Dendritic cell treated with granulocyte-macrophage colony-stimulating factor and Interleukin-4, amounts not matched to agents 40 ng/mL and 50 ng/mL, for 4 days (primary cell): ENCODE measurements around the gene FA2H.

Source experiments
- H3K27ac Mint-ChIP-seq: one replicate; pipeline ENCODE4 v1.8.0; 2022; ENCODE audit warnings: mild to moderate bottlenecking, mixed read lengths
- H3K27me3 Mint-ChIP-seq: one replicate; pipeline ENCODE4 v1.8.0; 2022; ENCODE audit warnings: mild to moderate bottlenecking, mixed read lengths
- H3K36me3 Mint-ChIP-seq: one replicate; pipeline ENCODE4 v1.8.0; 2022; ENCODE audit warnings: low read depth, mixed read lengths
- H3K4me1 Mint-ChIP-seq: one replicate; pipeline ENCODE4 v1.8.0; 2022; ENCODE audit warnings: low read depth, mixed read lengths
- H3K4me3 Mint-ChIP-seq: one replicate; pipeline ENCODE4 v1.8.0; 2022; ENCODE audit warnings: mild to moderate bottlenecking, moderate library complexity, mixed read lengths
- H3K9me3 Mint-ChIP-seq: one replicate; pipeline ENCODE4 v1.8.0; 2022; ENCODE audit warnings: mixed read lengths
- intact Hi-C: fragments of 100-400 bp; cut with micrococcal nuclease; formaldehyde crosslinking; loops from one replicate; pipeline ENCODE4 v1.15.0; 2022

Gene FA2H

DNA sequence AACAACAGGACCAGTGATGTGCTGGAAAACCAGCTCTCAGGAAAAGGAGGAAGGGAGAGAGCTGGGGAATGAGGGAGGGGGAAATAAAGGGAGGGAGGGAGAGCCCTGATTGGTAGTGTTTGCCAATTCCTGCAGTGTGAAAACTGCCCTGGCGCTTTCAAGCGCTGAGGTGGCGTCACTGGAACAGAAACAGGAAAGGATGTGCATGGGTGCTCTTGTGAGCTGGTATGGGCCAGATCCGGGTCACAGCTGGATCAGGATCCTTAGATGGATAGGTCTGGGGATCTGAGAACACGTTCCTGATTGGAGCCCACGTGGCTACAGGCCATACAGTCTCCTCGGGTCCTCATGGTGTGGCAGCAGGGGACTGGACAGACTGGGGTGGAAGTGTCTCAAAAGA, 57.3 kb downstream of the FA2H start:
- peaks cover 13% of the 10 kb centered on the region for H3K4me1 Mint-ChIP-seq
- no peak overlapping the region for H3K27ac Mint-ChIP-seq
- H3K36me3 Mint-ChIP-seq: no peaks in the 10 kb centered on the region
- no peak overlapping the region for H3K4me3 Mint-ChIP-seq
- intact Hi-C loops: no loop called here
- no peaks in the 10 kb centered on the region for H3K9me3 Mint-ChIP-seq
- H3K27me3 Mint-ChIP-seq: peaks cover 7% of the 10 kb centered on the region

DNA sequence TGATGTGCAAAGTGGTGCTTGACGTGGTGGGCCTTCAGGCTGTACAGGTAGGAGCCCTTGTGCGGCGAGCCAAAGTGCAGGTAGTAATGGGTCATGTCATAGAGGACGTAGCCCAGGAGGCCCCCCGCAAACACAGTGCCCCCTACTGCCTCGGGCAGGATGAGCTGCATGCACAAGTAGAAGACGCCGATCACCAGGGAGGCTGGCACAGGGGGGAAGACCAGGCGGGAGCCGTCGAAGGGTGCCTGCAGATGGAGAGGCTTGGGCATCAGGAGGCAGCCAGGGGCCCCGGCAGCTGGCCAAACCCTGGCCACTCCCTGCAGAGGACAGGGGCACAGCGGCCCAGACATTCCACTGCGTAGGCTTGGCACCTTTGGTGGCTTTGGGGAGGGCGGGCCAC, 58.3 kb downstream of the FA2H start:
- intact Hi-C loops: no loop called here
- no peak overlapping the region for H3K4me3 Mint-ChIP-seq
- H3K27ac Mint-ChIP-seq: no peak overlapping the region
- peaks cover 5% of the 10 kb centered on the region for H3K27me3 Mint-ChIP-seq
- H3K4me1 Mint-ChIP-seq: peaks cover 7% of the 10 kb centered on the region
- H3K9me3 Mint-ChIP-seq: no peaks in the 10 kb centered on the region
- no peaks in the 10 kb centered on the region for H3K36me3 Mint-ChIP-seq

DNA sequence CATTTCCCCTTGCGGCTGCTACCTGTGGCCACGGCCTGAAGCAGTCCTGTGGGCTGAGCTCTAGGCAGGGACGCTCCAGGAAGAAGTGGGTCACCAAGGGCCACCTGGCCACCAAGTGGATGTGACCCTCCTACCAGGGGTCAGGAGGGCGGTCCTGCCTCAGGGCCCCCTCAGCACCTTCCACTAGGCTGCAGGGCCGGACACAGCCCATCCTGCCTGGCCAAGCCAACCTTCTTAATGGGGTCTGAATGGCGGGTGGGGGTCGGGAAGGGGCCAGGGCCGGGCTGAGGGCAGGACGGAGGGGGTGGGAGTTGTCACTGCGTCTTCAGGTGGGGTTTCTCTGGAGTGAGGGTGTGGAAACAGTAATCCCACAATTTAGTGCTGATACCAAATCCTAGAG, 60.7 kb downstream of the FA2H start:
- H3K27ac Mint-ChIP-seq: no peak overlapping the region
- H3K27me3 Mint-ChIP-seq: peaks cover 2% of the 10 kb centered on the region
- H3K4me1 Mint-ChIP-seq: peaks cover 6% of the 10 kb centered on the region
- intact Hi-C loops: no loop called here
- no peaks in the 10 kb centered on the region for H3K9me3 Mint-ChIP-seq
- no peak overlapping the region for H3K4me3 Mint-ChIP-seq
- no peaks in the 10 kb centered on the region for H3K36me3 Mint-ChIP-seq

DNA sequence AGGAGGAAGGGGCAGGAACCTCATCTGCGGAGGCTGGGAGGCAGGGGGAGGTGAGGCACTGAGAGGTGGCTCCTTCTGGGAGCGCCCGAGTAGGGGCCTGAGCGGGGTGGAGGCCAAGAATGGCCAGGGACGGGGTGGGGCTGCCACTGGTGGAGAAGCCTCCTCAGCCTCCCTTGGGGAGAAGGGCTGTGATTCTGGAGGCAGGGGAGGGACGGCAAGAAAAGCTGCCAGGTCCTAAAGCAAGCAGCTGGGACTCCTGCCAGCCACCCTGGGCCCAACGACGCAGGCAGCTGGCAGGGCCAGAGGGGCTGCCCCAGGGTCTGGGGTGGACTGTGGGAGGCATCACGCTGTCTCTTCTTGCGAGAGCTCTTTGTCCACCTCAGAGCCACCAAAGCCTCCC, 61.3 kb downstream of the FA2H start:
- H3K36me3 Mint-ChIP-seq: no peaks in the 10 kb centered on the region
- peaks cover 12% of the 10 kb centered on the region for H3K4me1 Mint-ChIP-seq
- H3K27me3 Mint-ChIP-seq: peaks cover 2% of the 10 kb centered on the region
- H3K9me3 Mint-ChIP-seq: no peaks in the 10 kb centered on the region
- intact Hi-C loops: no loop called here
- no peak overlapping the region for H3K4me3 Mint-ChIP-seq
- H3K27ac Mint-ChIP-seq: no peak overlapping the region

DNA sequence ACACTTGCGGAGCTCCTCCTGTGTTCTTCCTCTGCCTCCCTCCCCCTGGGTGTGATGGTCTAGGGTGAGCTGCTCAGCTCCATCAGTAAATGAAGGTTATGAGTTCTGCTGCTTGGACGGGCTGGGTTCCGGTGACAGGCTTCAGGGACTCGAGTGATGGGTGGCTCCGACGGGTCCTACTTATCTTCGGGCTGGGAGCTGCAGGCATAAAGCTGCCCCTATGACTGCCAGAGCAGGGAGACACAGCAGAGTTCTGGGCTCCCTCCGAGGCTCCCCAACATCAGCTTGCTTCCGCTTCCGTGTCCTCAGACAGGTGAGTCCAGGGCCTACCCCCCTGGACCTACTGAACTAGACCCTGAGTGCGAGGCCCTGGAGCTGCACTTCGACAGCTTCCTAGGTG, 62.7 kb downstream of the FA2H start:
- Mint-ChIP-seq H3K9me3 (no peaks in the 10 kb centered on the region), H3K4me1 (peaks cover 16% of the 10 kb centered on the region), H3K4me3 (no peak overlapping the region), H3K27me3 (peaks cover under 1% of the 10 kb centered on the region), H3K36me3 (no peaks in the 10 kb centered on the region), H3K27ac (no peak overlapping the region)
- intact Hi-C loops: loop anchor here (2.0 kb wide), 1 partner anchor 15 kb away; no protein-coding TSS in a partner anchor

DNA sequence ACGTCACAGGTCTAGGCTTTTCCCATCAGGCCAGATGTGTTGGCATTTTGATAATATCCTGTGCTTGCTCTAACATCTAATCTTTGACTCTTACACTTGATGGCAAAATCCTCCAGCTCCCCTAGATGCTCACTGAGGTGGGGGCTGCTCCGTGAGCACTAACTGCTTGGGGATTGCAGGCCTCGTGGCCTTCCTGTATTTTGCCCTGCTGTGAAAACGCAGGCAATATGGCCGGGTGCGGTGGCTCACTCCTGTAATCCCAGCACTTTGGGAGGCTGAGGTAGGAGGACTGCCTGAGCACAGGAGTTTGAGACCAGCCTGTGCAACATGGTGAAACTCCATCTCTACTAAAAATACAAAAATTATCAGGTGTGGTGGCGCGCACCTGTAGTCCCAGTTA, 64.2 kb downstream of the FA2H start:
- Mint-ChIP-seq H3K36me3 (no peaks in the 10 kb centered on the region), H3K27ac (no peak overlapping the region)
- intact Hi-C loops: loop anchor here (2.0 kb wide), 1 partner anchor 16 kb away; no protein-coding TSS in a partner anchor

DNA sequence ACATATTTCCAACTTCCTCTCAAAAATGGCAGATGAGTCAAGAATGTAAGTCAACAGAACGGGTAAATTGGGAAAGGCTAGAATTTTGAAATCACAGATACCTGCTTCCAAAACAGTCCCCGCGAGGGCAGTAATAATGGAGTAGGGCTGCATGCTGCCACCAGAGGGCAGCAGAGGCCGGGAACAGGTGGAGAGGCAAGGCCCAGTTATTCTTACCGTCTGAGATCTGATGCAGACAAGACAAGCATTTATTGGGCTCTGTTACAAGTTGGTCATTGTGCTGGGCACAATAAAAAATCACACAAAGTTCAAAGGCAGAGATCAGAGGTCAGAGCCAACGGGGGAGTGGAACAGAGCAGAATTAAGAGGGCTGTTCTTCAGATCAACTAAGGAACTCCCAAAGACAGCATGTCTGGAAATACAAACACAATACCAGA, 65.2 kb downstream of the FA2H start:
- Mint-ChIP-seq H3K4me1 (peaks cover 23% of the 10 kb centered on the region), H3K36me3 (no peaks in the 10 kb centered on the region), H3K4me3 (no peak overlapping the region), H3K27ac (no peak overlapping the region), H3K27me3 (no peaks in the 10 kb centered on the region), H3K9me3 (no peaks in the 10 kb centered on the region)
- intact Hi-C loops: loop anchor here (1.0 kb wide), 1 partner anchor 153 kb away; no protein-coding TSS in a partner anchor

More for the DNA sequence above, 64.2 kb downstream of the FA2H start:
- Mint-ChIP-seq H3K9me3 (no peaks in the 10 kb centered on the region), H3K4me3 (no peak overlapping the region), H3K27me3 (no peaks in the 10 kb centered on the region), H3K4me1 (peaks cover 16% of the 10 kb centered on the region)

DNA sequence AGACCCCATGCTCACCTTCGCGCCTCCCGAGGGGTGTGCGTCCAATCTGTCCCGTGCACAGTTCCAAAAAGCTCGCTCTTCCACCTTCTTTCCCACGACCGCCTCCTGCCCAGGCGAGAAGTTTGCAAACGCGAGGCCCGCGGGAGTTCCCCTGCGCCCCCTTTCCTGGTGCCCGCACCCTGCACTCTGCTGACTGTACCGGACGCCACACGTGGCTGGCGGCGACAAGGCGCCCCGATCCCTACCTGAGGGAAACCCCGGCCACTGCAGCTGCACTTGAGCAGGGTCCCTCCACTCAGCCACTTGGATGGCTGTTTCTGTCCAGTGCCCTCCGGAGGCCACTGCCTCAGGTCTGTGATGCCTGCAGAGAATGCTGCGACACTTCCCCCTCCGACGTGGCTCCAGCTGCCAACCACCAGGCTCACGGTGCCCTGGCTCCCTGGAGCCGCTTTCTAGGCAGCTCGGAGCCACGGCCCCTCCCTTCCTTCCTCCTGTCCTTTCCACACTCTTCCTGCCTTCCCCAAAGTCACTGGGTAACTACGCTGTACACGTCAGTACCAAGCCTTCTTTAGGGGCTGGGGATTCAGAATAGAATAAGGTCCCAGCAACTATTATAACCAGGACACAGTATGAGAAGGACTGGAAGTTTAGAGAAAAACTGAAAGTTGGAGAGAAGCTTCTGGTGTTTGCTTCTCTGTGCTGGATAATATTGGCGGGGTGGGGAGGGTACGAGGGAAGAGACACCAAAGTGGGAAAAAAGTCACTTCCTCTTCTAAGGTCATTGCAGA, 74.0 kb downstream of the FA2H start, which contains the start of gene MLKL:
MLKL (minus strand) TSS at position 425 of the 788 bp plus-strand sequence. CDS start 5,105 bp downstream, outside the sequence.
- peak within 1 kb of the TSS; percentile 94 for H3K27ac Mint-ChIP-seq
- no peaks in the 10 kb centered on the region for H3K9me3 Mint-ChIP-seq
- peaks cover 64% of the 10 kb centered on the region for H3K4me1 Mint-ChIP-seq
- H3K4me3 Mint-ChIP-seq: peak within 1 kb of the TSS; percentile 81
- H3K36me3 Mint-ChIP-seq: peaks cover 26% of the 10 kb centered on the region
- intact Hi-C loops: loop anchor here (2.0 kb wide), 1 partner anchor 34 kb away; the partner anchor contains the start of gene RFWD3
- no peaks in the 10 kb centered on the region for H3K27me3 Mint-ChIP-seq

DNA sequence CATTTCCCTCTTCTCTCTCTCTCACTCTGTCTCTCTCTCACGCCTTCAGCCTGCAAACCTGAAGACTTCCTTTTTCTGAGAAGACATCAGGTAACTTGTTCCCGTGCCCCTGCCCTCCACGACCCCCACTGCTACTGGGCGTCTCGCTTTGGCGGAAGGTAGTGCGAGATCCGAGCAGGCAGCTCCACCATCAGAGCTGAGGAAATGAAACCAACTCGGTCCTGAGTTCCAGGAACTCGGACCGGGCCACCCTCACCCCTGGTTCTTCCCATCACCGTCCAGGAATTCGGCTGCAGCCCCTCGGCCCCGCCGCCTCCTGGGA, 74.5 kb downstream of the FA2H start:
- Mint-ChIP-seq H3K27ac (peak overlapping the region; percentile 94), H3K36me3 (peaks cover 31% of the 10 kb centered on the region), H3K9me3 (no peaks in the 10 kb centered on the region), H3K4me3 (peak overlapping the region; percentile 81), H3K4me1 (peaks cover 64% of the 10 kb centered on the region), H3K27me3 (no peaks in the 10 kb centered on the region)
- intact Hi-C loops: loop anchor here (2.0 kb wide), 1 partner anchor 33 kb away; the partner anchor contains the start of gene RFWD3

DNA sequence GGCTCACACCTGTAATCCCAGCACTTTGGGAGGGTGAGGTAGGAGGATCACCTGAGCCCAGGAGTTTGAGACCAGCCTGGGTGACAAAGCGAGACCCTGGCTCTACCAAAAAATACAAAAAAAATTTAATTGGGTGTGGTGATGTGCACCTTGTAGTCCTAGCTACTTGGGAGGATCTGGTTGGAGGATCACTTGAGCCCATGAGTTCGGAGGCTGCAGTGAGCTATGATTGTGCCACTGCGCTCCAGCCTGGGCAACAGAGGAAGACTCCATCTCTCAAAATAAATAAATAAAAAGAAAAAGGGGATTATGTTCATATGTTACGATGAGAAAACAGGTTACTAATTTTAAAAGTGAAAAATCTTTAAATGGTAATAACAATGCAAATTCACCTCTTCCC, 75.0 kb downstream of the FA2H start:
- peak overlapping the region; percentile 63 for H3K4me3 Mint-ChIP-seq
- H3K4me1 Mint-ChIP-seq: peaks cover 60% of the 10 kb centered on the region
- peaks cover 35% of the 10 kb centered on the region for H3K36me3 Mint-ChIP-seq
- intact Hi-C loops: loop anchor here (2.0 kb wide), 1 partner anchor 33 kb away; the partner anchor contains the start of gene RFWD3
- H3K27ac Mint-ChIP-seq: peak overlapping the region; percentile 94
- no peaks in the 10 kb centered on the region for H3K27me3 Mint-ChIP-seq
- H3K9me3 Mint-ChIP-seq: no peaks in the 10 kb centered on the region

DNA sequence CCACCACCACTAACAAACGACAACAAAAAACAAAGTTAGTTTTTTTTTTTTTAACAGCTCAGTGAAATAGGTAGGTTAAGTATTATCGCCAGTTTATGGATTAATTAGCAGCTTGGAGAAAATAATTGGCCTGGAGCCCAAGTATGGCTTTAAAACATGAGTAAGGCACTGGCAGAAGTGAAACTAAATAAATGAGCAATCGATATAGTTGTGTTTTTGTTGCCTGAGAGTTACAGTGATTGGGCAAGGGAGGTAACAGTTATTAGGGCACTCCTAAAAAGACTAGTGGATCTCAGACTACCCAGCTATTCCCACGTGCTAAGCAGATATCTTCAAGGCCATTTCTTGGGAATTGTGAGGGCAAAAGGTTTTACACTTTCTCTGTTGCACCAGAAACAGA, 76.4 kb downstream of the FA2H start:
- peaks cover 47% of the 10 kb centered on the region for H3K36me3 Mint-ChIP-seq
- intact Hi-C loops: no loop called here
- H3K9me3 Mint-ChIP-seq: no peaks in the 10 kb centered on the region
- peak overlapping the region; percentile 67 for H3K27ac Mint-ChIP-seq
- peaks cover 55% of the 10 kb centered on the region for H3K4me1 Mint-ChIP-seq
- H3K4me3 Mint-ChIP-seq: peak overlapping the region; percentile 67
- no peaks in the 10 kb centered on the region for H3K27me3 Mint-ChIP-seq

DNA sequence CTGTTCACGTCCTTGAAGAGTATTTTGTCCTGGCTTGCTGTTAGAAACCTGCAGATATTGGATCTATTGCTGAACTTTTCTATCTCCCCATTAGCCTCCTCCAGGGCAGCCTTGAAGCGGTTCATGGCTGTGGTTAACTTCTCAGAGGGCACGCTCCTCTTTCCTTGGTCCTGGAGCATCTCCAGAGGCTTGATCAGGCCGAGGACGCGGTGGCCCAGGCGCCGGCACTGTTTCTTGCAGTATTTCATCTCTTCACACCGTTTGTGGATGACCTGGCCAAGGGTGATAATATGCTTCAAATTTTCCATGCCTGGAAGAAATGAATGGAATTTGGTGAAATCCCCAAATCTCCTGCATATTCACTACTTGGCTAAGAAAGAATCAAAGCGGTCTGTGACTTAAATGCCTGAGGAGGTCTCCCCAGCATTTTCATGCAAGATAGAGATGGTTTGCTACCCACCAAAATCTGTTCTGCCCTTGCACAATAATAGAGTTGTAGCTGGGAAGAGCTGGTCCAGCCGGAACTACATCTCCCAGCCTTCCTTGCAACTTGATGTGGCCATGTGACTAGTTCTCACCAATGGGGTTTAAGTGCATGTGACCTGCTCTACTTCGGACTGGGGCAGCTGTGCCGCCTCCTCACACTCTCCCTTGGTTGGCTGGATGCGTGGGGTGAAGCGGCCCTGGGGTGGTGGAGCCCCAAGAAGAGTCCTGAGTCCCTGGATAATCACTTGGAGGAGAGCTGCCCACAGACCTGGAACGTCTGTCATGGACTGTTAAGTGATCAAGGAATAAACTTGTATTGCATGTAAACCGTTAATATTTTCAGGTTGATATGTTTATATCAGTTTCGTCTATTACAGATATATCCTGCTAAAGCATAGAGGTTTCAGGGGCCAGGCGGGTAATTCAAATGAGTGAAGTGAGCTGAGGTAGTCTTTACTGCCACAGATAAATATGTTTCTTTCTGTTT, 78.9 kb downstream of the FA2H start:
- Mint-ChIP-seq H3K27ac (peak overlapping the region; percentile 84), H3K36me3 (peaks cover 68% of the 10 kb centered on the region), H3K27me3 (no peaks in the 10 kb centered on the region), H3K4me1 (peaks cover 49% of the 10 kb centered on the region), H3K4me3 (peak overlapping the region; percentile 81), H3K9me3 (no peaks in the 10 kb centered on the region)
- intact Hi-C loops: no loop called here

DNA sequence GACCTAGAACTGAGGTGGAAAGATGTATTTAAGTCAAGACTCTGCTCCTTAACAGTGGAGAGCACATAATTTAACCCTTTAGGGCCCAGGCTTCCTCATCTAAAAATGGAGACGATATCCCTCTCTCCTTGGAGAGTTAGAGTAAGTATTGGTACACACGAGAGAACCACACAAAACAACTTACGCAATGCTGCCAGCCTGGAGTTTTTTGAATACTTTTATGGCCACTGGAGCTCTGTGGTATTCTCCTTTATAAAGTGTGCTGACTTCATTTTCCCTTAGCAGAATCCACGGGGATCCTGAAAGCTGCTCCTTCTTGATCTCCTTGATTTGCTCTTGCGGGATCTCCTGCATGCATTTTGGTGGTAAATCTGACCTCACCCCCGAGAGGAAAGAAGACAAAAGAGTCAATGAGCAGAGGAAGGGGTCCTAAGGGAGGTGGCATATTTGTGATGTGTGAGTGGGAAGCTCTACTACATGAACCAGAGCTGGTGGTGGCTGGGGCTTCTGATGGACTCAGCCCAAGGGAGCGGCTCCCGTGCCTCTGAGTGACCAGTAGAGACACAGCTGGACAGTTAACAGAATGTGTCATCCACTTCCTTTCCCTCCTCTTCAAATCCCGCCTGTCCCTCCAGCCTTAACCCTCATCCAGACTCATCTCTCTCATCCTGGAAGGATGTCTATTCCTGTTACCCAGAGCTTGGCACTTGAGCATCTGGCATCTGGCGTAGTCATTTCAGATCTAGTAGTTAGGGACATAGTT, 83.3 kb downstream of the FA2H start:
- intact Hi-C loops: no loop called here
- peaks cover 88% of the 10 kb centered on the region for H3K36me3 Mint-ChIP-seq
- H3K27me3 Mint-ChIP-seq: no peaks in the 10 kb centered on the region
- H3K4me1 Mint-ChIP-seq: peaks cover 26% of the 10 kb centered on the region
- no peak overlapping the region for H3K4me3 Mint-ChIP-seq
- no peak overlapping the region for H3K27ac Mint-ChIP-seq
- H3K9me3 Mint-ChIP-seq: no peaks in the 10 kb centered on the region
